OCI-LY7 (cell line): ENCODE measurements around the gene GNG5. TPM values are rescaled to one million over a fixed set of nuclear protein-coding genes. Genes with fewer than 3 reads are reported as not detected.

Source experiments
- BruUV-seq: library from RNA; stranded (reverse); fragments of 400-500 nt; replicated peaks from 2 replicates; lab custom pipeline; 2021; lab: Mats Ljungman, UMichigan
- CTCF ChIA-PET: fragments of 300-600 bp; sonication (Branson Sonifier 250); formaldehyde crosslinking; loops from one replicate; lab custom pipeline; 2022; ENCODE audit warnings: antibody characterized with exemption; ENCODE audit not compliant: unreplicated experiment; lab: Charles Lee
- POLR2A ChIA-PET: fragments of 300-600 bp; sonication (Branson Sonifier 250); formaldehyde crosslinking; loops from one replicate; lab custom pipeline; 2022; ENCODE audit warnings: antibody characterized with exemption; lab: Charles Lee
- DNase-seq: peaks from one replicate; pipeline ENCODE4 v3.0.0-alpha.2; 2015; ENCODE audit warnings: low spot score
- H2AFZ ChIP-seq: fragments of 200-600 bp; sonication (generic), shearing (Covaris generic); 2 replicates; pipeline ENCODE4 v1.6.1; 2014; ENCODE audit warnings: mild to moderate bottlenecking, antibody characterized with exemption, low read length, moderate library complexity
- H3K27ac ChIP-seq: fragments of 200-600 bp; sonication (generic); 2 replicates; pipeline ENCODE4 v1.5.1; 2014; ENCODE audit warnings: mixed run types, low read depth, mild to moderate bottlenecking, moderate library complexity, low read length, inconsistent platforms; ENCODE audit not compliant: poor library complexity, severe bottlenecking
- H3K36me3 ChIP-seq: fragments of 200-600 bp; sonication (generic); 2 replicates; pipeline ENCODE4 v1.6.1; 2014; ENCODE audit warnings: mild to moderate bottlenecking, antibody characterized with exemption, low read length, moderate library complexity, mixed read lengths; ENCODE audit not compliant: insufficient read depth
- H3K4me1 ChIP-seq: fragments of 200-600 bp; sonication (generic); 2 replicates; pipeline ENCODE4 v1.5.1; 2014; ENCODE audit warnings: mild to moderate bottlenecking, low read length; ENCODE audit not compliant: insufficient read depth, poor library complexity, severe bottlenecking
- H3K4me2 ChIP-seq: fragments of 200-600 bp; sonication (generic); 2 replicates; pipeline ENCODE4 v1.6.1; 2014; ENCODE audit warnings: mild to moderate bottlenecking, low read length
- H3K4me3 ChIP-seq: fragments of 200-600 bp; sonication (generic); 2 replicates; pipeline ENCODE4 v1.5.1; 2014; ENCODE audit warnings: mild to moderate bottlenecking, low read depth, low read length; ENCODE audit not compliant: poor library complexity, severe bottlenecking
- H3K79me2 ChIP-seq: fragments of 200-600 bp; sonication (generic); 2 replicates; pipeline ENCODE4 v1.6.1; 2016; ENCODE audit warnings: low read depth, mild to moderate bottlenecking, low read length, moderate library complexity, mixed read lengths; ENCODE audit not compliant: insufficient read depth
- H3K9me2 ChIP-seq: fragments of 200-600 bp; sonication (generic); 2 replicates; pipeline ENCODE4 v1.6.1; 2016; ENCODE audit warnings: mild to moderate bottlenecking, low read length, mixed read lengths; ENCODE audit not compliant: insufficient read depth
- H3K9me3 ChIP-seq: fragments of 200-600 bp; sonication (generic); 2 replicates; pipeline ENCODE4 v1.6.1; 2014; ENCODE audit warnings: mild to moderate bottlenecking, mixed run types, low read length, mixed read lengths
- H4K20me1 ChIP-seq: fragments of 200-600 bp; sonication (generic); 2 replicates; pipeline ENCODE4 v1.6.1; 2014; ENCODE audit warnings: mild to moderate bottlenecking, antibody characterized with exemption, low read length, moderate library complexity, mixed read lengths; ENCODE audit not compliant: insufficient read depth
- EZH2phosphoT487 ChIP-seq: fragments of 200-600 bp; sonication (generic); IDR thresholded peaks from 2 replicates; pipeline ENCODE4 v1.6.1; 2018; ENCODE audit warnings: low read depth, borderline replicate concordance, mild to moderate bottlenecking, mixed run types, antibody characterized with exemption, low read length, moderate library complexity, mixed read lengths
- intact Hi-C: fragments of 100-400 bp; cut with micrococcal nuclease; formaldehyde crosslinking; loops from one replicate; pipeline ENCODE4 v1.10.0; 2022; ENCODE audit not compliant: unreplicated experiment
- total RNA-seq, 2 experiments: library from RNA; depleted of rRNA in 1 of 2; stranded (reverse); fragments of >200 nt in 1 of 2; shearing (Covaris generic) in 1 of 2; gene quantifications; 2 replicates each; pipeline ENCODE4 v1.2.3, GENCODE V29; 2014 to 2022
- TF ChIP-seq, protein P1 (sequence below): fragments of 200-600 bp; sonication (generic); conservative IDR thresholded peaks from 2 replicates; pipeline ENCODE4 v1.5.1; 2014; ENCODE audit warnings: mild to moderate bottlenecking, antibody characterized with exemption, low read length, moderate library complexity, mixed read lengths

Gene GNG5
- total RNA-seq, 2 experiments from 2014 or later = 45.1 to 115 TPM

DNA sequence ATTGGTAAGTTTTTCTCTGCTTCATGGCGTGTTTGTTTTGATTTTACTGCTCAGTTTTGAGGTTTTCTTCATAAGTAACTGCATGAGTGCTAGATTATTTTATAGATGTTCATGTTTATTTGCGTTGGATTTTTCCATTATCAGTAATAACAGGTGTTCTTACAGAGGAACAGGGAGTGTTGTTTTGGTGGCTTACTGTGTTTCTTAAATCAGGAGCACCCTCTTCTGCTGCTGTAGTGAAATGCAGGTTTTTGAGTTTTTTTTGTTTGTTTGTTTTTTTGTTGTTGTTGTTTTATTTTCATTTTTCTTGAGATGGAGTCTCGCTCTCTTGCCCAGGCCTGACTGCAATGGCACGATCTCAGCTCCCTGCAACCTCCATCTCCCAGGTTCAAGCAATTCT is 35.3 kb upstream of the GNG5 start:
- no peaks in the 10 kb centered on the region for H3K9me2 ChIP-seq
- H3K36me3 ChIP-seq = no peaks in the 10 kb centered on the region
- ChIA-PET POLR2A (interaction anchor here (1.1 to 1.6 kb wide), 2 partner anchors 32 to 36 kb away, joined by 3 read pairs; partner anchors contain the start of gene SPATA1), CTCF (no interaction called here)
- no peak for TF ChIP-seq EZH2phosphoT487
- TF ChIP-seq, protein P1, sequence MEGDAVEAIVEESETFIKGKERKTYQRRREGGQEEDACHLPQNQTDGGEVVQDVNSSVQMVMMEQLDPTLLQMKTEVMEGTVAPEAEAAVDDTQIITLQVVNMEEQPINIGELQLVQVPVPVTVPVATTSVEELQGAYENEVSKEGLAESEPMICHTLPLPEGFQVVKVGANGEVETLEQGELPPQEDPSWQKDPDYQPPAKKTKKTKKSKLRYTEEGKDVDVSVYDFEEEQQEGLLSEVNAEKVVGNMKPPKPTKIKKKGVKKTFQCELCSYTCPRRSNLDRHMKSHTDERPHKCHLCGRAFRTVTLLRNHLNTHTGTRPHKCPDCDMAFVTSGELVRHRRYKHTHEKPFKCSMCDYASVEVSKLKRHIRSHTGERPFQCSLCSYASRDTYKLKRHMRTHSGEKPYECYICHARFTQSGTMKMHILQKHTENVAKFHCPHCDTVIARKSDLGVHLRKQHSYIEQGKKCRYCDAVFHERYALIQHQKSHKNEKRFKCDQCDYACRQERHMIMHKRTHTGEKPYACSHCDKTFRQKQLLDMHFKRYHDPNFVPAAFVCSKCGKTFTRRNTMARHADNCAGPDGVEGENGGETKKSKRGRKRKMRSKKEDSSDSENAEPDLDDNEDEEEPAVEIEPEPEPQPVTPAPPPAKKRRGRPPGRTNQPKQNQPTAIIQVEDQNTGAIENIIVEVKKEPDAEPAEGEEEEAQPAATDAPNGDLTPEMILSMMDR = peak; percentile 68
- H3K4me3 ChIP-seq = no peak overlapping the region
- H3K9me3 ChIP-seq = no peaks in the 10 kb centered on the region
- no peaks in the 10 kb centered on the region for H3K79me2 ChIP-seq
- no peak overlapping the region for H3K27ac ChIP-seq
- BruUV-seq = no TSS peak
- no peak overlapping the region for H2AFZ ChIP-seq
- peak; percentile 8 for DNase-seq
- intact Hi-C loops = loop anchor here (2.0 to 10.0 kb wide), 3 partner anchors 21 to 213 kb away; no protein-coding TSS in a partner anchor
- no peaks in the 10 kb centered on the region for H3K4me1 ChIP-seq
- H4K20me1 ChIP-seq = no peaks in the 10 kb centered on the region
- H3K4me2 ChIP-seq = no peak overlapping the region

DNA sequence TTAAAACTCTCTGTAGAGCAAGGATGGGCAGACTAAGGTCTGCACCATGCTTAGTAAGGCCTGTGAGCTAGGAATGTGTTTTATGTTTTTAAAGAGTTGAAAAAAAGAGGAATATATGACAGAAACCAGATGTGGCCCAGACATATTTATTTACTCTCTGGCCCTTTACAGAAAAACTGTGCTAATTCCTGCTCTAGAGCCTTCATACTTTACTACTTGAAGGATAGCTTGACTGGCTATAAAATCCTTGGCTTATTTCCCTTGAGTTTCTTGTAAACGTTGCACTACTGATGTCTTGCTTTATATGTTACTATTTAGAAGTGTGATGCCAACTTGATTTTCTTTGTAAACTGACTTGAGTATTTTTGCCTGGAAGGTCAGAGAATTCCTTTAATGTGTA is 34.4 kb upstream of the GNG5 start:
- H3K4me1 ChIP-seq = no peaks in the 10 kb centered on the region
- H3K4me3 ChIP-seq = no peak overlapping the region
- H3K27ac ChIP-seq = no peak overlapping the region
- TF ChIP-seq EZH2phosphoT487 = no peak
- TF ChIP-seq, protein P1 = no peak
- POLR2A ChIA-PET = interaction anchor here (0.5 to 0.9 kb wide), 2 partner anchors 32 to 592 kb away, joined by 4 read pairs; no protein-coding TSS in a partner anchor
- intact Hi-C loops = loop anchor here (2.0 to 10.0 kb wide), 3 partner anchors 20 to 214 kb away; no protein-coding TSS in a partner anchor
- no peaks in the 10 kb centered on the region for H3K79me2 ChIP-seq
- no peaks in the 10 kb centered on the region for H4K20me1 ChIP-seq
- no peak for DNase-seq
- H3K36me3 ChIP-seq = no peaks in the 10 kb centered on the region
- no TSS peak for BruUV-seq
- no peak overlapping the region for H2AFZ ChIP-seq
- no peaks in the 10 kb centered on the region for H3K9me3 ChIP-seq
- CTCF ChIA-PET = no interaction called here
- no peak overlapping the region for H3K4me2 ChIP-seq
- no peaks in the 10 kb centered on the region for H3K9me2 ChIP-seq

DNA sequence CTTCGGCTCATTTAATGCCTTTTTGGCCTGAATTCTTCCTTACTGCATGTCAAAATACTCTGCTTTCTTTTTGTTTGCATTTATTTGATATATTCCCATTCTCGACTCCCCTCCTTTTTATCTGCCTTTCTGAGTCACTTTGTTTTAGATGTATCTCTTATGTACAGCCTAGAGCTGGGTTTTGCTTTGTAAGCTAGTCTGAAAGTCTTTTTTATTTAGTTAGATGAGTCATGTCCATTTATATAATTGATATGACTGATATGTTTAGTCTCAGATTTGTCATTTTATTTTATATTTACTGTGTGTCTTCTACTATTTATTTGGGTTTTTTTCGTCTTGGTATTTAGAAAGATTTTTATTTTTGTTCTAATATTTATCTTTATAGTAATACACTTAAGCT is 33.6 kb upstream of the GNG5 start:
- H3K9me3 ChIP-seq = no peaks in the 10 kb centered on the region
- intact Hi-C loops = loop anchor here (2.0 to 10.0 kb wide), 3 partner anchors 19 to 215 kb away; no protein-coding TSS in a partner anchor
- H3K79me2 ChIP-seq = no peaks in the 10 kb centered on the region
- TF ChIP-seq, protein P1 = no peak
- ChIA-PET POLR2A (interaction anchor here (0.7 kb wide), 1 partner anchor 192 kb away, joined by 3 read pairs; no protein-coding TSS in a partner anchor), CTCF (no interaction called here)
- no peak for DNase-seq
- H3K4me3 ChIP-seq = no peak overlapping the region
- H3K36me3 ChIP-seq = no peaks in the 10 kb centered on the region
- H3K27ac ChIP-seq = no peak overlapping the region
- no TSS peak for BruUV-seq
- no peaks in the 10 kb centered on the region for H3K4me1 ChIP-seq
- H3K9me2 ChIP-seq = no peaks in the 10 kb centered on the region
- no peak overlapping the region for H3K4me2 ChIP-seq
- H2AFZ ChIP-seq = no peak overlapping the region
- no peaks in the 10 kb centered on the region for H4K20me1 ChIP-seq
